ENCODE results near the gene CEP112. TPM values are rescaled to one million over a fixed set of nuclear protein-coding genes. Genes with fewer than 3 reads are reported as not detected.

Gene CEP112
- total RNA-seq, 1 donor from 2014 or later = 14.5 TPM

- Histone ChIP-seq H3K9me3 (replicated peaks) (peaks cover 20% of the 10 kb centered on the region), H3K4me3 (no peak overlapping the region), H3K27ac (replicated peaks) (no peak overlapping the region), H3K36me3 (no peaks in the 10 kb centered on the region), H3K4me1 (no peaks in the 10 kb centered on the region), H3K27me3 (ENCODE audit: low read depth) (no peaks in the 10 kb centered on the region)
- no peak for TF ChIP-seq CTCF (IDR thresholded peaks at IDR 0.05; ENCODE audit: borderline replicate concordance)
- no peak for DNase-seq
- intact Hi-C loops (cut with micrococcal nuclease) = no loop called here
These were observed 392.5 kb downstream of the CEP112 start for GRCh38 chr17:65799454-65799853.

- intact Hi-C loops (cut with micrococcal nuclease) = no loop called here
- Histone ChIP-seq H3K4me1 (no peaks in the 10 kb centered on the region), H3K27me3 (ENCODE audit: low read depth) (no peaks in the 10 kb centered on the region), H3K27ac (replicated peaks) (no peak overlapping the region), H3K9me3 (replicated peaks) (peaks cover 20% of the 10 kb centered on the region), H3K4me3 (no peak overlapping the region), H3K36me3 (no peaks in the 10 kb centered on the region)
- TF ChIP-seq CTCF (IDR thresholded peaks at IDR 0.05; ENCODE audit: borderline replicate concordance) = peak; percentile 36
- no peak for DNase-seq
These were observed 394.1 kb downstream of the CEP112 start for GRCh38 chr17:65797809-65798208.

GRCh38 chr17:65797101-65797500, 394.8 kb downstream of the CEP112 start:
- no peak overlapping the region for H3K4me3 ChIP-seq
- H3K36me3 ChIP-seq = no peaks in the 10 kb centered on the region
- H3K27ac ChIP-seq (replicated peaks) = no peak overlapping the region
- no peaks in the 10 kb centered on the region for H3K4me1 ChIP-seq
- no peak for TF ChIP-seq CTCF (IDR thresholded peaks at IDR 0.05; ENCODE audit: borderline replicate concordance)
- no peaks in the 10 kb centered on the region for H3K27me3 ChIP-seq (ENCODE audit: low read depth)
- DNase-seq = no peak
- intact Hi-C loops (cut with micrococcal nuclease) = no loop called here
- peaks cover 14% of the 10 kb centered on the region for H3K9me3 ChIP-seq (replicated peaks)

- intact Hi-C loops (cut with micrococcal nuclease) = no loop called here
- no peaks in the 10 kb centered on the region for H3K27me3 ChIP-seq (ENCODE audit: low read depth)
- peak; percentile 56 for TF ChIP-seq CTCF (IDR thresholded peaks at IDR 0.05; ENCODE audit: borderline replicate concordance)
- DNase-seq = no peak
- H3K27ac ChIP-seq (replicated peaks) = no peak overlapping the region
- H3K4me1 ChIP-seq = no peaks in the 10 kb centered on the region
- H3K4me3 ChIP-seq = no peak overlapping the region
- no peaks in the 10 kb centered on the region for H3K9me3 ChIP-seq (replicated peaks)
- H3K36me3 ChIP-seq = no peaks in the 10 kb centered on the region
These were observed 397.4 kb downstream of the CEP112 start for GRCh38 chr17:65794572-65794971.

GRCh38 chr17:65790241-65790640, 401.7 kb downstream of the CEP112 start:
- no peak for TF ChIP-seq CTCF (IDR thresholded peaks at IDR 0.05; ENCODE audit: borderline replicate concordance)
- Histone ChIP-seq H3K4me1 (peaks cover 6% of the 10 kb centered on the region), H3K36me3 (no peaks in the 10 kb centered on the region), H3K4me3 (no peak overlapping the region), H3K9me3 (replicated peaks) (no peaks in the 10 kb centered on the region), H3K27ac (replicated peaks) (no peak overlapping the region), H3K27me3 (ENCODE audit: low read depth) (no peaks in the 10 kb centered on the region)
- no peak for DNase-seq
- intact Hi-C loops (cut with micrococcal nuclease) = no loop called here

GRCh38 chr17:65787503-65787902, 404.4 kb downstream of the CEP112 start:
- intact Hi-C loops (cut with micrococcal nuclease) = no loop called here
- DNase-seq = no peak
- H3K4me1 ChIP-seq = peaks cover 20% of the 10 kb centered on the region
- H3K27me3 ChIP-seq (ENCODE audit: low read depth) = no peaks in the 10 kb centered on the region
- no peaks in the 10 kb centered on the region for H3K9me3 ChIP-seq (replicated peaks)
- H3K27ac ChIP-seq (replicated peaks) = no peak overlapping the region
- no peaks in the 10 kb centered on the region for H3K36me3 ChIP-seq
- no peak for TF ChIP-seq CTCF (IDR thresholded peaks at IDR 0.05; ENCODE audit: borderline replicate concordance)
- no peak overlapping the region for H3K4me3 ChIP-seq
